ENCODE results near the gene PDCD2L.
A peak's percentile ranks its signal among the peaks of the same experiment; 100 is the strongest.

The PDCD2L gene

GRCh38 chr19:34411216-34411615 lies 7.0 kb downstream of the PDCD2L start:
- peaks cover 5% of the 10 kb centered on the region for H3K4me1 Mint-ChIP-seq
- TF ChIP-seq CTCF (IDR thresholded peaks at IDR 0.05): no peak
- no peaks in the 10 kb centered on the region for H3K9me3 Mint-ChIP-seq
- H3K27me3 Mint-ChIP-seq (ENCODE audit: low read depth, poor library complexity): no peaks in the 10 kb centered on the region
- no peak overlapping the region for H3K4me3 Mint-ChIP-seq
- DNase-seq: no peak
- H3K36me3 Mint-ChIP-seq (ENCODE audit: low read depth): peaks cover 50% of the 10 kb centered on the region
- no peak overlapping the region for H3K27ac Mint-ChIP-seq

DNA sequence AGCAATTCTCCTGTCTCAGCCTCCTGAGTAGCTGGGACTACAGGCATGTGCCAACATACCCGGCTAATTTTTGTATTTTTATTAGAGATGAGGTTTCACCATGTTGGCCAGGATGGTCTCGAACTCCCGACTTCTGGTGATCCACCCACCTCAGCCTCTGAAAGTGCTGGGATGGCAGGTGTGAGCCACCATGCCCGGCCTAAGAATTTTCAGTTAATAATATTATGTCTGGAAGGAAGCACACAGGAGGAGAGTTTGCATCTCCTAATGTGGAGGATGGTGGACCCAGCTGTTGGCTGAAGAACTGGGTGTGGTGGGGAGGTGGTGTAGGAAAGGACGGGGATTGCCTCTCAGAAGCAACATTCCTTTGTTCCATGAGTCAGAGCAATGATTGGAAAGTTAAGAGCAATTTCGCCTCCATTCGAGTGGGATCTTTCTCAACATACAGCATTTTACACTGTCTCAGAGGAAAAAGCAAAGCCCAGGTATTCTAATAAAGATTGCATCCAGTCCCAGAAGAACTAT lies 11.9 kb downstream of the PDCD2L start:
- H3K4me1 Mint-ChIP-seq: no peaks in the 10 kb centered on the region
- no peak overlapping the region for H3K27ac Mint-ChIP-seq
- no peak for TF ChIP-seq CTCF (IDR thresholded peaks at IDR 0.05)
- no peak overlapping the region for H3K4me3 Mint-ChIP-seq
- H3K36me3 Mint-ChIP-seq (ENCODE audit: low read depth): peaks cover 71% of the 10 kb centered on the region
- no peak for DNase-seq
- H3K27me3 Mint-ChIP-seq (ENCODE audit: low read depth, poor library complexity): no peaks in the 10 kb centered on the region
- peaks cover 3% of the 10 kb centered on the region for H3K9me3 Mint-ChIP-seq

DNA sequence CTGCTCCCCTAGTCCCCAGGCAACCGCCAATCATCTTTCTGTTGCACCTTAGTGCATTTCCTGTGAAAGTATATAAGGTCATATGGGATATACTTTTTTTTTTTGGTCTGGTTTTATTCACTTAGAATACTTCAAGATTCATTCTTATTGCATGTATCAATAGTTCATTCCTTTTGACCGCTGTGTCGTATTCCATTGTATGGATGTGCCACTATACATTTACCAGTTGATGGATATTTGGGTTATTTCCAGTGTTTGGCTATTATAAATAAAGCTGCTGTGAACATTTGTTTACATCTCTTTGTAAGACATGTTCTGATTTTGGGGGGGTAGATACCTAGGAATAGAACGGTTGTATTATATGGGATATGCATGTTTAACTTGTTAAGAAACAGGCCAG lies 14.1 kb downstream of the PDCD2L start:
- TF ChIP-seq CTCF (IDR thresholded peaks at IDR 0.05): no peak
- DNase-seq: no peak
- Mint-ChIP-seq H3K9me3 (peaks cover 3% of the 10 kb centered on the region), H3K27me3 (ENCODE audit: low read depth, poor library complexity) (no peaks in the 10 kb centered on the region), H3K36me3 (ENCODE audit: low read depth) (peaks cover 76% of the 10 kb centered on the region), H3K4me3 (no peak overlapping the region), H3K4me1 (no peaks in the 10 kb centered on the region), H3K27ac (no peak overlapping the region)

DNA sequence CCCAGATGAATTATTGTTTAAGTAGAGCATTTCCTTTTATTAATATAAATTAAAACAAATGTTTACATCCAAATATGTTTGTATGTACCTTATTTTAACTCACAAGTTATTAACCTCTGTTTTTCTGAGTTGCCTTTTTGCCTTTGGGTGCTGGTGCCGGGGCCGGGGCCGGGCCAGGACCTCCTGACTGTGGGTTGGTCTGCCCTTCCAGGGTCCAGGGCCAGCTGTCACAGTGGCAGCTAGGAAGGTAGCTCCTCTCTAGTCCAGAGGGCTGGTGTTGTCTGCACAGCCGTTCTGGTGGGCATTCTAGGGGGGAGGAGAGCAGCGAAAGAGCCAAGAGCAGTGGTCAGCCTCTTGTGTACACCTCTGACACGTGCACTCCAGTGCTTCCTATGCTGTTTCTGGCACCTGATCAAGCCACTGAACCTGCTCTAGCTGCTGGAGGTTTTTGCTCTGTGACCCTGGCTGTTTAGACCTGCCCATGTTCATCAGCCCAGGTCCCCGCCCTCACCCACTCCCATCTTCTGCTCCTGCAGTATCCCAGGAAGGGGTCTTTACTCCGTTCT lies 22.0 kb downstream of the PDCD2L start:
- H3K4me1 Mint-ChIP-seq: peaks cover 28% of the 10 kb centered on the region
- H3K36me3 Mint-ChIP-seq (ENCODE audit: low read depth): peaks cover 34% of the 10 kb centered on the region
- no peak overlapping the region for H3K27ac Mint-ChIP-seq
- H3K4me3 Mint-ChIP-seq: no peak overlapping the region
- DNase-seq: no peak
- TF ChIP-seq CTCF (IDR thresholded peaks at IDR 0.05): no peak
- no peaks in the 10 kb centered on the region for H3K27me3 Mint-ChIP-seq (ENCODE audit: low read depth, poor library complexity)
- no peaks in the 10 kb centered on the region for H3K9me3 Mint-ChIP-seq

DNA sequence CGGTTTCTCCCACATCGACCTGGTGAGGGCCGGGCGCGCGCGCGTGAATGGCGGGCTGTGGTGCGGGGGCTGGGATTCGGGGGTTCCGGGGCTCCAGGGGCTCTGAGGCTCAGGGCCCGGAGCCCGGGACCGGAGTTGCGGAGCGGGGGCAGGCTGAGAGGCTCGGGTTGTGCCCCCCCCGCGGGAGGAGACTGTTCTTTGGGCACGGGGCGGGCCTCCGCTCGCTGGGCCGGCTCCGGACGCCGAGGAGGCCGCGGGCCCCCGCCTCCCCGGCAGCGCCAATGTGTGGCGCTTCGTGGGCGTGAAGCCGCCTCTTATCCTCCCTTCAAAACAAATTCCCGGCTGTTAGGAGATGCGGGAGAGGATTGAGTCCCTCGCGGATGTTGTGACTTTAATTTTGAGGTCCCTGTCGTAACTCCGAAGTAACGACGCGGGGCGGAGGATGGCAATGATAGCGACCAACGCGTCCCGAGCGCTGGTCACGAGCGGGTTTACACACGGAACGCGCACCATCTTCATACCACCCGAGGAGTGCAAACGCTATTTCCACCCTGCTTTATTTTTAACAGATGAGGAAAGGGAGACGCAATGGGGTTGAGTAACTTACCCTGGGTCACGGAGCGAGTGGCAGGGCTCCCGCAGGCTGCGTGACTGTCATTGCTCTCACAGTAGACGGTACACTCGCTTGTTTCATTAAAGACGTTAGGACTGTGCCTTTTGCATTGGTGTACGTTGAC lies 24.5 kb downstream of the PDCD2L start:
- Mint-ChIP-seq H3K27me3 (ENCODE audit: low read depth, poor library complexity) (no peaks in the 10 kb centered on the region), H3K4me1 (peaks cover 42% of the 10 kb centered on the region), H3K27ac (peak overlapping the region; percentile 53), H3K9me3 (no peaks in the 10 kb centered on the region), H3K36me3 (ENCODE audit: low read depth) (peaks cover 39% of the 10 kb centered on the region), H3K4me3 (peak overlapping the region; percentile 99)
- no peak for TF ChIP-seq CTCF (IDR thresholded peaks at IDR 0.05)
- DNase-seq: no peak

DNA sequence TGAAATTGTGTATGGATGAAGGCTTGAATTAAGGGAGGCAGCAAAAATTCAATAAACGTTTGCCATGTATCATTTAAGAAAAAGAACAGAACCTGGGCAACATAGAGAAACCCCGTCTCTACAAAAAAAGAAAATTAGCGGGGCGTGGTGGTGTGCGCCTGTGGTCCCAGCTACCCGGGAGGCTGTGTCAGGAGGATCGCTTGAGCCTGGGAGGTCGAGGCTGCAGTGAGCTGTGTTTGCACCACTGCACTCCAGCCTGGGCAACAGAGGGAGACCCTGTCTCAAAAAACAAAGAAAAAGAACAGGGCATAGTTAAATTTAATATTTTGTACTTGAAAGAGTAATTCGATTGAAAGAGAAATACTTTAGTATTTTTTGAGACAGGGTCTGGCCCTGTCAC lies 25.4 kb downstream of the PDCD2L start:
- no peaks in the 10 kb centered on the region for H3K27me3 Mint-ChIP-seq (ENCODE audit: low read depth, poor library complexity)
- no peak for TF ChIP-seq CTCF (IDR thresholded peaks at IDR 0.05)
- H3K4me3 Mint-ChIP-seq: peak overlapping the region; percentile 99
- H3K4me1 Mint-ChIP-seq: peaks cover 42% of the 10 kb centered on the region
- no peak for DNase-seq
- H3K9me3 Mint-ChIP-seq: no peaks in the 10 kb centered on the region
- H3K27ac Mint-ChIP-seq: no peak overlapping the region
- H3K36me3 Mint-ChIP-seq (ENCODE audit: low read depth): peaks cover 39% of the 10 kb centered on the region
